ENCODE measurements around the gene ACTR1B.
"Not testable (repeated sequence)": the region's sequence is repeated elsewhere in the genome, so short reads cannot be mapped to it uniquely, and the experiment has no call there.

The ACTR1B gene

GRCh38 chr2:97657986-97658690 lies 5.7 kb downstream of the ACTR1B start:
- no peak for DNase-seq

- no peak for DNase-seq
These were observed 6.8 kb downstream of the ACTR1B start for GRCh38 chr2:97656905-97657587.

DNA sequence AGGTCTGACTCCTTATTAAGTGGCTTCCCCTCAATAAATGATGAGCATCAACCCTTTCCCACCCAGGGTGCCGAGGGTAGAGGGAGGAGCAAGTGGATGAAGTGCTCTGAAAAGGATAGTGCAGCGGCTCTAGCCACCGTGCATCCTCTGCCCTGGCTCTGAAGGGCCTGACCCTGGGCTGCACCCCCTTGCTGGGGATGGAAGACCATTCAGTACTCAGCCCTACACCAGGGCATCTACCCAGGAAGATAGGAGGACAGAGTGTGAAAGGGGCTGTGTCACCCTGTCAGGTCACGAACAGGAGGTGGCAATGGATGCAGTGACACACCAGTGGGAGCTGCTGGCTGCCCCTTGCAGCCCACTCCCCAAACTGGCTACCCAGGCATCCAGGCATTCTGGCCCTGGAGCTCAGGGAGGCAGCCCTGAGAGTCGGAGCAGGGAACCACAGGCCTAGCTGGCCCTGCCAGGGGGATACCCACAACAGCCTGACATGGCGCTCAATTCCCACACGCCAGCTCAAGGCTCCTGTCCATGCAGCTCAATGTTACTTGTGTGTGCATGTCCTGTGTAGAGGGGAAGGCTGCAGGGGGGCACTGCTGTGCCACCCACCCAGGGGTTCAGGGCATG lies 7.6 kb downstream of the ACTR1B start:
- DNase-seq: no peak

DNA sequence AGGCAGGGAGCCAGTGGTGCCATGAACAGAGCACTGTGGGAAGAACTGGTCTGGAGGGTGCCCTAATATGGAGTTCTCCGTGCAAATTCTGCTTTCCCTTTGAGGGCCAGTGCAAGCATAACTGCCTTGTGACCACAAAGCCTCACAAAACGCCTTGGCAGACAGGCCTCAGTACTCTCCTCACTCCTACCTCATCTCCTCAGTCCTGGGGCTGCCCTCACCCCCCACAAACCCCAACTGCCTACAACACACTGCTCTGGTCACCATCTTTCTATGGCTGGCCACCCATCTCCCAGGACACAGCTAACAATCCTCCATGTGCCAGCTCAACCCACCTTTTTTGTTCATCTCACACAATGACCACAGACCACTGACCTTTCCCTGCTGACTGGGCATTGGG lies 9.1 kb downstream of the ACTR1B start:
- no peak for DNase-seq

DNA sequence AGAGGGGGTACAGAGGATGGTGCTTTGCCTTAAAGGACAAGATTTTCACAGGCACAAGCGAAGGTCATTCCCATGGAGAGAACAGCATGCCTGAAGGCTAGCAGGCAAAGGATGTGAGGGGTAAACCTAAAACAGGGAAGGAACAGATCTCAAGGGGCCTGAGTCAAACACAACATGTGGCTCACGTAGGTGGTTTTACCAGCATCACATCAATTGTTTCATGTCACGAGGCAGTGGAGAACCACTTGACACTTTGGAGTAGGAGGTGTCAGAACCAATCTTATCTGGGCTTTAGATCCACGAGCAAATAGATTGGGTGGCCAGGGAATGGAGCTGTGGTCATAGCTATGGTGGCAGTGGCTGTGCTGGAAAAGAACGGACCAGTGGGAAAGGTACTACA lies 9.5 kb downstream of the ACTR1B start:
- DNase-seq: no peak

- DNase-seq: no peak
These were observed 10.0 kb downstream of the ACTR1B start for GRCh38 chr2:97653874-97654273.

DNA sequence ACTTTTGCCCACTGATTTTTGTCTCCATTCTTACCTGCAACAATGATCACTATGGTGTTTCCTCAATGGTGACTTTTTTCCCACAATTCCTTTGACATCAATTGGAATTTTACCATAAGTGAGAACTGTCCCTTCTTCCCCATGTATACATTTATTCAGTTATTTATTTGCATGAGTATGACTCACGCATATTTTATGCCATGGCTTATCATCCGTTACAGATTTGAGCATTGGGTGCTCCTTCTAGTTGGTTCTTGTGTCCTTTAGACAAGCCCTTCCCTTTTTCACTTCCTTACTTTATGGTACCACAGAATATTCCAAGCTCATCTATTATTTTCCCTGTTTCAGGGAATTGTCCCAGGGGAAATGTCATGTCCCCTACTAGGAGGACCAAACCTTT lies 10.4 kb downstream of the ACTR1B start:
- DNase-seq: no peak

GRCh38 chr2:97651114-97651513 lies 12.7 kb downstream of the ACTR1B start:
- no peak for DNase-seq

DNA sequence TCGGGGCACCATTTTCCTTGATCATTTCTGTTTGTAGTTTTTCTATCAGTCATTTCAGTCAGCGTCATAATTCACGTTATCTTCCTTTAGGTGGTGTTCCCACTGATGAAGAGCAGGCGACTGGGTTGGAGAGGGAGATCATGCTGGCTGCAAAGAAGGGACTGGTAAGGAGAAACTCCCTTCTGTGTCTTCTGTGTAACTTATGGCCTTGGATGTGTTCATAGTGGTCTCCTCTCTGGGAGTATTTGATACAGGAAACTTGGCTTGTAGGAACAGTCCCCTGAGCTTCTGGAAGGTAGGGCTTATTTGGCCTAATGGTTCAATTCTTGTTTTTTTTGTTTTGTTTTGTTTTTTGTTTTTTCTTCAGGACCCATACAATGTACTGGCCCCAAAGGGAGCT lies 16.9 kb downstream of the ACTR1B start:
- DNase-seq: no peak

- peak; percentile 96 to 98 (median 96) for DNase-seq
These were observed 17.9 kb downstream of the ACTR1B start, which contains the start of gene COX5B for GRCh38 chr2:97645695-97646629. Gene COX5B, plus strand, starts transcription at chr2:97646062. Its CDS starts 25 bp downstream, at chr2:97646087.

GRCh38 chr2:97645112-97645694 lies 18.6 kb downstream of the ACTR1B start:
- no peak for DNase-seq

DNA sequence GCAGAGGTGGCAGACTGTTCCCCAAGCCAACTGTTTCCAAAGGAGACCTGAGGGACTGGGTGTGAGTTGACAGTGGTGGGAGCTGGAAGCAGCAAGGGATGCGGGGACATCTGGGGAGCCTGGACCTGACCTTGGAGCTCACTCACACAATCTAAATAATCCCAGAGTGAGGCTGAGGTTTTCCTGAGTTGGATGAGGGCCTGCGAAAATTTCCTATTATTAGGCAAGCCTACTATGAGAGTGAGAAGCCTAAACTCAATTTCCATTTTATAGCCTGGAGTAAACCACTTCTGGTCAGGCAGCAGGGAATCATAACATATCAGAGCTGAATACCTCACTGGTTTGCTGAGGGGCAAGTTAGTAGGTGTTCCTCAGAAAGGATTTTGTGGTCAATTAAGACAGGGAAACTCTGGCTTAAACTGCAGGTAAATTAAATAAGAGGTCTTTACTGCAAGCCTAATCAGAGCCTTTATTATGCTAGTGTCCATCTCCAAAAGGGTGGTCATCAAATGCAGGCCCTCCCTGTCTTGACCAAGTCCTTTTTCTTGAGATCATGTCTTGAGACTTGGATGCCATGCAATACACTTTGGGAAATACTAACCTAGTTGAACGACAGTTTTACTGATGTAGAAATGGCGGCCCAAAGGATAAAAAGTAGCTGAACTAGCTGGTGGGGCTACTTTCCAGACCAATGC lies 19.7 kb downstream of the ACTR1B start:
- DNase-seq: no peak

- not testable (repeated sequence) for DNase-seq
These were observed 37.8 kb downstream of the ACTR1B start for GRCh38 chr2:97626049-97626430.

GRCh38 chr2:97625354-97626048 lies 38.3 kb downstream of the ACTR1B start:
- not testable (repeated sequence) for DNase-seq

GRCh38 chr2:97622976-97623375 lies 40.9 kb downstream of the ACTR1B start:
- DNase-seq: not testable (repeated sequence)

DNA sequence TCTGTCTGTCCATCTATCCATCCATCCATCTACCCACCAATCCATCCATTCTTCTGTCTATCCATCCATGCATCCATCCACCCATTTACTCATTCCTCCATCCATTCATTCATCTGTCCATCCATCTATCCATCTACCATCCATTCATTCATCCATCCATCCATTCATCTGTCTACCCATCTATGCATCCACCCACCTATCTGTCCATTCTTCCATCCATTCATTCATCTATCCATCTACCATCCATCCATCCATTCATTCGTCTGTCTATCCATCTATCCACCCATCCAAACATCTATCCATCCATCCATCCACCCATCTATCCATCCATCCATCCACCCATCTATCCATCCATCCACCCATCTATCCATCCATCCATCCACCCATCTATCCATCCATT lies 43.4 kb downstream of the ACTR1B start:
- not testable (repeated sequence) for DNase-seq

DNA sequence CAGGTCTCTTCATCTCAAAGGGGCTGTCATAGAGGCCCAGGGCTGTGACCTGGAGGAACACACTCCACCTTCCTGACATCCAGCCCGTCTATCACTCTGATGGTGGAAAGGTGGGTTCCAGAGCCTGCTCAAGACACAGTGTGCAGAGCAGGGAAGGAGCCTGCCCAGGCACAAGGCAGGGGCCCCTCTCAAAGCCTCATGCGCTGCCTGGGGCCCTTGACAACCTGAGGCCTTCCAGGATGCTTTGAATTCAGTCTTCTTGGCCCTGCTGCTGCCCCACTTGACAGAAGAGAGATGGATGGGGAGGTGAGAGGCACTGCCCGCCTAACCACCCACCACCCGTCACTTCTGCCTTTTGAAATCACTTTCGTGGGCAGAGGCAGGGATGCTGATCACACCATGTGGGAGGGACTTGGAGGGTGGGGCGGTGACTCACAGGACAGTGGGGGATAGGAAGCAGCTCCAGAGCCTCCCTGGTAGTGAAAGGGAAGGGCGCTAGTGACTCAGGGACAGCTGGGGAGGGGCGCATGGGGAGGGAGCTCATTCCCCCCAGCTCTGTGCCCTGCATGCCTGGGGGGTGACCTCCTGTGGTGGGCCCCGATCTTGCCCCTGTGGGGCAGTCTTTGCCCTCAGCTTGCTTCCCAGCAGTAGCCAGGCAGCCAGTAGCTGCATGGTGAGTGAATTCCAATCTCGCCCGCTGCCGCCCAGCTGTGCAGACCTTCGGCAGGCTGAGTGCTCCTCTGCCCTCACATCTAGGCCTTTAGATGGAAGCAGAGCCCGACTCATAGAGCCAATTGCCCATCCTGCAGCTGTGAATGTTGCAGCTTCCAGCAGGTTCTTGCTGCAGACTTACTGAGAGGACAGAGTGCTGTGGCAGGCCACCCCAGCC lies 44.7 kb downstream of the ACTR1B start:
- DNase-seq: not testable (repeated sequence)

GRCh38 chr2:97617911-97618310 lies 45.9 kb downstream of the ACTR1B start:
- no peak for DNase-seq

DNA sequence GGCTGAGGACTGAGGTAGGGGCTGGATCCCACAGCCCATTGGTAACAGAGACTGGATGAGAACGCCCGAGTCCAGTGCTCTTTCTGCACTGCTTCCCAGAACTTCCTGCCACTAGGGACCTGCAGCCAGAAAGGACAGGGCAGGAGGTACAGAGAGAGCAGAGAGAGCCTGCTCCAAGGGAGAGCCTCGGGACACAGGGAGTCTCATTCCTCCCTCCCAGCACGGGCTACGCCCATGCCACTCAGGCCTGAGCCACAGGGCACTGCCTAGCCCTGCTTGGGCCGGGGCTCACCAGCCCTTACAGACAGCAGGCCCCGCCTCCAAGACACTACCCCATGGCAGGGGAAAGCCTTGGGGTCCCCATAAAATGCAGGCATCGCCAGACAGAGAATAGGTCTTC lies 48.1 kb downstream of the ACTR1B start:
- DNase-seq: not testable (repeated sequence)

DNA sequence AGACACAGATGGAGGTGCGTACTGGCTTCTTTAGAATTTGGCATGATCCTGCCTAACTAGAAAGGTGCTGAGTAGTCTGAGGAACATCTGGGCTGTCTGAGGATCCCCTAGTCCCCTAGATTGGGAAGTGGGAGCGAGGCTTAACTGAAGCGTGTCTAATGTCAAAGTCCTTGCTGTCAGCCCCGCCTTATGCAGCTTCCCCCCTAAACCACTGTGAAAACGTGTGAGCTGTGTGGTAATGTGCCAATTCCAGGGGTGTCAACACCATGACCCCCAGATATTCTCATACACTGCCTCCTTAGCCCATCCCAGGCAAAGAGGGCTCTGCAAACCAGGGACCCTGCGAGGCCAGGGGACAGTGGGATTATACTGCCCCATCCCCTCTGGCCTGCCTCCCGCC lies 51.9 kb downstream of the ACTR1B start:
- not testable (repeated sequence) for DNase-seq
